Ishikawa (cell line): ENCODE results near the gene SHISA8.
A peak's percentile ranks its signal among the peaks of the same experiment; 100 is the strongest.

Source experiments
- CEBPB ChIP-seq: IDR thresholded peaks from 2 replicates; pipeline ENCODE4 v1.6.1; 2012
- CREB1 ChIP-seq: IDR thresholded peaks from 2 replicates; pipeline ENCODE4 v1.6.1; 2012; ENCODE audit warnings: low read depth
- EGR1 ChIP-seq: IDR thresholded peaks from 2 replicates; pipeline ENCODE4 v1.6.1; 2012
- EP300 ChIP-seq: IDR thresholded peaks from 2 replicates; pipeline ENCODE4 v1.6.1; 2012; ENCODE audit warnings: borderline replicate concordance
- FOXM1 ChIP-seq: IDR thresholded peaks from 2 replicates; pipeline ENCODE4 v1.6.1; 2012; ENCODE audit warnings: low read depth, borderline replicate concordance
- NFIC ChIP-seq: IDR thresholded peaks from 2 replicates; pipeline ENCODE4 v1.6.1; 2012
- RAD21 ChIP-seq: IDR thresholded peaks from 2 replicates; pipeline ENCODE4 v1.6.1; 2012; ENCODE audit warnings: low read depth
- REST ChIP-seq: IDR thresholded peaks from 2 replicates; pipeline ENCODE4 v1.6.1; 2012; ENCODE audit warnings: low read depth, mild to moderate bottlenecking
- TAF1 ChIP-seq: IDR thresholded peaks from 2 replicates; pipeline ENCODE4 v1.6.1; 2012; ENCODE audit warnings: low read depth, mild to moderate bottlenecking
- TCF12 ChIP-seq: IDR thresholded peaks from 2 replicates; pipeline ENCODE4 v1.6.1; 2012; ENCODE audit warnings: low read depth
- TEAD4 ChIP-seq: IDR thresholded peaks from 2 replicates; pipeline ENCODE4 v1.6.1; 2012
- USF1 ChIP-seq: IDR thresholded peaks from 2 replicates; pipeline ENCODE4 v1.6.1; 2012
- YY1 ChIP-seq: IDR thresholded peaks from 2 replicates; pipeline ENCODE4 v1.6.1; 2012; ENCODE audit warnings: low read depth
- ZBTB7A ChIP-seq: IDR thresholded peaks from 2 replicates; pipeline ENCODE4 v1.6.1; 2012; ENCODE audit warnings: low read depth
- TF ChIP-seq, protein P1 (sequence below): IDR thresholded peaks from 2 replicates; pipeline ENCODE4 v1.6.1; 2012

Gene SHISA8

DNA sequence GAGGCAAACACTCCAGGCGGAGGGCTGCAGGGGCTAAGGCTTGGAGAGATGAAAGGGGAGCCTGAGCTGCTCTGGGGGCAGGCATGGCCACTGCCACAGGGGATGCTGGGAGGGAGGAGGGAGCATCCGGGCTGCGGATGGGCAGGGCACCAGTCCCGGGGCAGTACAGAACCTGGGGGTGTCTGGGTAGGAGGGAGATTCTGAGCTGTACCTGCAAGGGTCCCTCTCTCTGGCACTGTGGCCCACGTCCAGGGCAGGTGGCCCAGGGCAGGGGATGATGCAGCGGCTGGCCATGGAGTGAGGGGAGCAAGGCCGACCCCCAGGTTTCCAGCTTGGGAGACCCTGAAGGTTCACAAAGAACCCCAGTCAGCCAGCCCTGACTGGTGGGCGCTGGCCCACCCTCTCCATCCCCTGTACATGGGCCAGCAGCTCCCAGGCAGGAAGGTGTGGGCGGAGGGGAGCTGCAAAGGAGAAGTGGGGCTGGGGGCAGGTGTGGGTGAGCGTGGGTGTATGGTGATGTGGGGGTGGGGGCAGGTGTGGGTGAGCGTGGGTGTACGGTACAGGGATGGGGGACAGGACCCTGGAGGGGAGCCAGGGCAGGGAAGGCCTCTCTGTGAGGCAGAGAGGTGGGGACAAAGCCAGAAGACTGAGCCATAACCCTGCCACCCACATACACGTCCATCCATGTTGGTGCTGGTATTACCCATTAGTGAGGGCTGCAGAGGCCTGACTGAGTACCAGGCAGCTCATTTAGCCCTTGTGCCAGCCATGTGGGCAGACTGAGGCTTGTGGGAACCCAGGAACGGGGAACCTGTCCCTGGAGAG, 13.9 kb upstream of the SHISA8 start:
- TF ChIP-seq NFIC (no peak), CREB1 (no peak), TEAD4 (no peak), ZBTB7A (0 out of 2 replicates have a peak, but pooled peaks have one; percentile 24), CEBPB (no peak), EP300 (no peak), TAF1 (no peak), FOXM1 (no peak), RAD21 (no peak), REST (no peak), EGR1 (peak; percentile 60)

DNA sequence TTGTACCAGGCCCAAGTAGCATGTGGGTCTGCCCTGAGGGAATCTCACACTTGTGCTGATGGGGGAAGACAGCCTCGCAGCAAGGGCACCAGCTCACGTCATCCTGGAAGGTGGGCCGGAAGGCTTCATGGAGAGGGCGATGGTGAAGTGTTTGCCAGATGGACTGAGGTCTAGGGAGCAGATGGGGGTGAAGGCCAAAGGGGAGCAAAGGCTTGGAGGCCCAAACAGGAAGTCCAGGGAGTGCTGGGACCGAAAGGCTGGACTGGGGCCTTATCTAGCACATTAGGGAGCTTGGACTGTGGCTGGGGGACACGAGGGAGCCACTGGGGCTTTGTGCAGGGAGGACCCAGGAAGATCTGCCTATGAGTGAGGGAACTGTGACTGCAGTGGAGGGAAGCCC, 12.9 kb upstream of the SHISA8 start:
- no peak for TF ChIP-seq TCF12
- no peak for TF ChIP-seq ZBTB7A
- TF ChIP-seq TAF1, result no peak

DNA sequence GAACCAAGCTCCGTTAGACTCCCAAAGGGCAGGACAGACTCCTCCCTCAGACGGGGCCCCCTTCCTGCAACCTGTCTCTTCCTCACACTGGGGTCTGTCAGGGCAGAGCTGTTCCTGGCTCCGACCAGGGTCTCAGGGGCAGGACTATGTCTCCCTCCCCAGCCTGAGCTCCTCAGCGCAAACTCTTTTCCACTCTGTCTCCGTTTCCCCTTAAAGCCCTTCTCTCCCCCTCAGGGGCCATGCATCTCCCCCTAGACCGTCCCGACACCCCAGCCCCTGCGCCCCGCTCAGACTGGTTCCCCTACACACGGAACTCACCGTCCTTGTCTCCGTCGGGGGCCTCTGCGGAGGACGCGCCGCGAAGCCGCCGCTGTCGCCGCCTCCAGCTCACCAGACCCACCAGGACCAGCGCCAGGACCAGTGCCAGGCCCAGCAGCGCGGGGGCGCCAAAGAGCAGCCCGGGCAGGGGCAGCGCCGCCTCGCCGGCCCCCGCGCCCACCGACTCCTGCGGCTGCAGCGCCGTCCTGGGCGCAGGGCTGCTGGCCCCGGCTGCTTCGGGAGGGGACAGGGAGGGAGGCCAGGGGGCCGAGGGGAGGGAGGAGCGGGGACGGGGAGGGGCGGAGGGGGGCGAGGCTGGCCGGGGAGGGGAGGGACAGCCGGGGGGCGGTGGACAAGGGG, 11.0 kb upstream of the SHISA8 start:
- TF ChIP-seq FOXM1, result no peak
- peak; percentile 43; the same call in 1 of the 2 replicates for TF ChIP-seq RAD21
- TF ChIP-seq EP300, result no peak
- no peak for TF ChIP-seq YY1
- TF ChIP-seq REST, result no peak
- no peak for TF ChIP-seq CREB1
- TF ChIP-seq USF1, result no peak
- no peak; the same call in 1 of the 2 replicates for TF ChIP-seq NFIC
- TF ChIP-seq TAF1, result no peak
- TF ChIP-seq ZBTB7A, result peak; percentile 97
- no peak for TF ChIP-seq TEAD4
- TF ChIP-seq TCF12, result no peak

- TF ChIP-seq USF1 (no peak), EGR1 (no peak), RAD21 (no peak), CREB1 (no peak), TEAD4 (no peak), NFIC (no peak), ZBTB7A (no peak), FOXM1 (no peak), TCF12 (no peak)
- TF ChIP-seq, protein P1, sequence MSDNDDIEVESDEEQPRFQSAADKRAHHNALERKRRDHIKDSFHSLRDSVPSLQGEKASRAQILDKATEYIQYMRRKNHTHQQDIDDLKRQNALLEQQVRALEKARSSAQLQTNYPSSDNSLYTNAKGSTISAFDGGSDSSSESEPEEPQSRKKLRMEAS, result no peak
These were observed 8.9 kb upstream of the SHISA8 start for GRCh38 chr22:41923595-41924276.

GRCh38 chr22:41922940-41923594, 8.2 kb upstream of the SHISA8 start:
- no peak for TF ChIP-seq EP300
- TF ChIP-seq RAD21, result no peak
- TF ChIP-seq, protein P1, result no peak
- no peak for TF ChIP-seq ZBTB7A
- no peak for TF ChIP-seq REST
- TF ChIP-seq YY1, result no peak
- no peak for TF ChIP-seq CREB1
- TF ChIP-seq EGR1, result no peak
- TF ChIP-seq NFIC, result no peak
- TF ChIP-seq TAF1, result no peak
- TF ChIP-seq CEBPB, result no peak
- TF ChIP-seq USF1, result no peak
- TF ChIP-seq TEAD4, result no peak
